B cell (primary cell): Measurements from ENCODE around the gene CYP4F11. TPM values are rescaled to one million over a fixed set of nuclear protein-coding genes. Genes with fewer than 3 reads are reported as not detected.
"Not testable (repeated sequence)": the region's sequence is repeated elsewhere in the genome, so short reads cannot be mapped to it uniquely, and the experiment has no call there.

ENCODE experiments used
- ATAC-seq: fragments of 200-7000 bp; cut with Tn5 transposase; one replicate; pipeline ENCODE4 v1.10.0; 2021; ENCODE audit warnings: low read depth, mild to moderate bottlenecking, moderate number of reproducible peaks, moderate library complexity
- CTCF ChIA-PET: fragments of 350-600 bp; sonication (Branson Sonifier 250); formaldehyde crosslinking; loops from one replicate; lab custom pipeline; 2021; ENCODE audit warnings: antibody characterized with exemption, inconsistent platforms; lab: Charles Lee
- POLR2A ChIA-PET: fragments of 350-600 bp; sonication (Branson Sonifier 250); formaldehyde crosslinking; loops from one replicate; lab custom pipeline; 2021; ENCODE audit warnings: antibody characterized with exemption; lab: Charles Lee
- DNase-seq: peaks from one replicate; pipeline ENCODE4 v3.0.0; 2013
- H2AFZ ChIP-seq: 2 replicates; pipeline ENCODE4 v1.6.1; 2012; ENCODE audit warnings: mild to moderate bottlenecking, low read depth, low read length; ENCODE audit not compliant: insufficient read depth, poor library complexity, severe bottlenecking
- H3K27ac ChIP-seq, 2 donors: 1 replicate in 1 of 2; 2 replicates in 1 of 2; pipeline ENCODE4 v1.5.1; 2012 to 2013; ENCODE audit warnings: low read length in 2 of 2, mild to moderate bottlenecking in 2 of 2, moderate library complexity in 1 of 2
- H3K27me3 ChIP-seq, 4 experiments: fragments of 200-600 bp in 1 of 4; sonication (generic) in 1 of 4; replicated peaks in 1 of 4; 1 replicate in 2 of 4; 2 replicates in 2 of 4; pipeline versions ENCODE4 v1.6.1 to v1.7.0; 2013 to 2016; ENCODE audit warnings: low read length in 3 of 4, mild to moderate bottlenecking in 2 of 4, mixed read lengths in 1 of 4, moderate library complexity in 1 of 4; ENCODE audit not compliant: insufficient read depth in 4 of 4, control insufficient read depth in 3 of 4; ENCODE audit errors: control extremely low read depth in 1 of 4
- H3K36me3 ChIP-seq, 2 experiments: replicated peaks in 1 of 2; 1 replicate in 1 of 2; 2 replicates in 1 of 2; pipeline versions ENCODE4 v1.6.1 to v1.7.1; 2013; ENCODE audit warnings: low read length in 1 of 2; ENCODE audit not compliant: insufficient read depth in 2 of 2, control insufficient read depth in 1 of 2; ENCODE audit errors: control extremely low read depth in 1 of 2, extremely low read depth in 1 of 2
- H3K4me1 ChIP-seq, 2 donors: fragments of 200-600 bp in 1 of 2; sonication (generic) in 1 of 2; 1 replicate in 1 of 2; 2 replicates in 1 of 2; pipeline versions ENCODE4 v1.5.1 to v1.6.1; 2013 to 2017; ENCODE audit warnings: low read length in 2 of 2; ENCODE audit not compliant: control insufficient read depth in 2 of 2, insufficient read depth in 2 of 2
- H3K4me2 ChIP-seq: replicated peaks from 2 replicates; pipeline ENCODE3; 2012; ENCODE audit warnings: mild to moderate bottlenecking, low read depth, low read length; ENCODE audit not compliant: poor library complexity, severe bottlenecking
- H3K4me3 ChIP-seq, 5 experiments: fragments of 200-600 bp in 1 of 5; sonication (generic) in 1 of 5; 1 replicate in 3 of 5; 2 replicates in 2 of 5; pipeline versions ENCODE4 v1.5.1 to v1.7.0; 2011 to 2016; ENCODE audit warnings: low read length in 4 of 5, mild to moderate bottlenecking in 4 of 5, low read depth in 2 of 5, control low read depth in 1 of 5, moderate library complexity in 1 of 5; ENCODE audit not compliant: insufficient read depth in 1 of 5; ENCODE audit errors: control extremely low read depth in 1 of 5, extremely low read depth in 1 of 5
- H3K79me2 ChIP-seq: fragments of 200-600 bp; sonication (generic); one replicate; pipeline ENCODE4 v1.6.0; 2016; ENCODE audit warnings: low read length; ENCODE audit not compliant: control insufficient read depth, insufficient read depth
- H3K9ac ChIP-seq: fragments of 200-600 bp; sonication (generic); 2 replicates; pipeline ENCODE4 v1.6.1; 2017; ENCODE audit warnings: mild to moderate bottlenecking, low read length, moderate library complexity
- H3K9me3 ChIP-seq, 3 donors: one replicate each; pipeline versions ENCODE4 v1.6.1 to v1.7.1; 2013; ENCODE audit warnings: low read length in 2 of 3; ENCODE audit not compliant: control insufficient read depth in 2 of 3, insufficient read depth in 1 of 3; ENCODE audit errors: control extremely low read depth in 1 of 3
- H4K20me1 ChIP-seq: 2 replicates; pipeline ENCODE4 v1.6.0; 2012; ENCODE audit warnings: mild to moderate bottlenecking, low read length; ENCODE audit not compliant: insufficient read depth, control insufficient read depth, poor library complexity, severe bottlenecking
- H3K27ac Mint-ChIP-seq: one replicate; pipeline ENCODE4 v1.8.0; 2021; ENCODE audit warnings: mixed read lengths
- H3K27me3 Mint-ChIP-seq: one replicate; pipeline ENCODE4 v1.8.0; 2021; ENCODE audit warnings: mixed read lengths
- H3K4me1 Mint-ChIP-seq: one replicate; pipeline ENCODE4 v1.8.0; 2021; ENCODE audit warnings: mixed read lengths
- H3K4me3 Mint-ChIP-seq: one replicate; pipeline ENCODE4 v1.8.0; 2021; ENCODE audit warnings: mixed read lengths
- H3K9me3 Mint-ChIP-seq: one replicate; pipeline ENCODE4 v1.8.0; 2022; ENCODE audit warnings: mixed read lengths; ENCODE audit not compliant: insufficient read depth
- EZH2 ChIP-seq: IDR thresholded peaks from 2 replicates; pipeline ENCODE4 v1.6.1; 2012; ENCODE audit warnings: borderline replicate concordance, low read depth, mild to moderate bottlenecking, moderate library complexity, low read length; ENCODE audit not compliant: insufficient read depth, poor library complexity, severe bottlenecking
- WGBS: methylation state at CpG from one replicate; pipeline ENCODE4 v1.1.5; 2013; ENCODE audit warnings: missing lambda C conversion rate; ENCODE audit not compliant: insufficient coverage; 5-methylcytosine and 5-hydroxymethylcytosine counted together
- intact Hi-C: fragments of 100-400 bp; cut with micrococcal nuclease; formaldehyde crosslinking; loops from one replicate; pipeline ENCODE4 v1.10.0; 2022
- polyA plus RNA-seq: library from polyadenylated mRNA; depleted of rRNA; stranded (reverse); fragments of >200 nt; gene quantifications from 2 replicates; pipeline ENCODE4 v1.2.3, GENCODE V29; 2012
- total RNA-seq, 2 donors: library from RNA; stranded (reverse); fragments of 120-200 nt in 1 of 2; gene quantifications; 1 replicate in 1 of 2; 2 replicates in 1 of 2; pipeline versions ENCODE4 v1.2.3 to v1.2.4, GENCODE V29; 2013 to 2022
- TF ChIP-seq, protein P1 (sequence below): fragments of 200-600 bp; IDR thresholded peaks from one replicate; pipeline ENCODE4 v1.8.0; 2022; ENCODE audit warnings: antibody characterized with exemption, mild to moderate bottlenecking

The CYP4F11 gene
- total and polyA plus RNA-seq, 2 donors (not counting 1 experiment from before 2014, with no cell fraction given), result not detected

DNA sequence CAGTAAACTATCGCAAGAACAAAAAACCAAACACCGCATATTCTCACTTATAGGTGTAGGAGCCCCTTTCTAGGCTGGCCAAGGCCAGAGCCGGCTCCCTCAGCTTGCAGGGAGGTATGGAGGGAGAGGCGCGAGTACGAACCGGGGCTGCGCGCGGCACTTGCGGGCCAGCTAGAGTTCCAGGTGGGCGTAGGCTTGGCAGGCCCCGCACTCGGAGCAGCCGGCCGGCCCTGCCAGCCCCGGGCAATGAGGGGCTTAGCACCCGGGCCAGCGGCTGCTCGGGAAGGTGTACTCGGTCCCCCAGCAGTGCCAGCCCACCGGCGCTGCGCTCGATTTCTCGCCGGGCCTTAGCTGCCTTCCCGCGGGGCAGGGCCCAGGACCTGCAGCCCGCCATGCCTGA, 34.8 kb downstream of the CYP4F11 start:
- H3K4me3 ChIP-seq, H4K20me1 ChIP-seq, ATAC-seq, H3K4me1 ChIP-seq, H3K4me2 ChIP-seq, H3K79me2 ChIP-seq, H3K27ac Mint-ChIP-seq, H3K9ac ChIP-seq, H3K27ac ChIP-seq, H3K9me3 ChIP-seq, H2AFZ ChIP-seq, H3K4me3 Mint-ChIP-seq, H3K9me3 Mint-ChIP-seq, DNase-seq, intact Hi-C loops, H3K4me1 Mint-ChIP-seq, CTCF ChIA-PET, POLR2A ChIA-PET, H3K36me3 ChIP-seq: not testable (repeated sequence)
- WGBS, result 37% methylated on average over 28 of the region's 30 CpGs
- H3K27me3 ChIP-seq, result peaks cover 0 to 19% (median 6%) of the 10 kb centered on the region in 4 experiments
- H3K27me3 Mint-ChIP-seq, result peaks cover 45% of the 10 kb centered on the region

DNA sequence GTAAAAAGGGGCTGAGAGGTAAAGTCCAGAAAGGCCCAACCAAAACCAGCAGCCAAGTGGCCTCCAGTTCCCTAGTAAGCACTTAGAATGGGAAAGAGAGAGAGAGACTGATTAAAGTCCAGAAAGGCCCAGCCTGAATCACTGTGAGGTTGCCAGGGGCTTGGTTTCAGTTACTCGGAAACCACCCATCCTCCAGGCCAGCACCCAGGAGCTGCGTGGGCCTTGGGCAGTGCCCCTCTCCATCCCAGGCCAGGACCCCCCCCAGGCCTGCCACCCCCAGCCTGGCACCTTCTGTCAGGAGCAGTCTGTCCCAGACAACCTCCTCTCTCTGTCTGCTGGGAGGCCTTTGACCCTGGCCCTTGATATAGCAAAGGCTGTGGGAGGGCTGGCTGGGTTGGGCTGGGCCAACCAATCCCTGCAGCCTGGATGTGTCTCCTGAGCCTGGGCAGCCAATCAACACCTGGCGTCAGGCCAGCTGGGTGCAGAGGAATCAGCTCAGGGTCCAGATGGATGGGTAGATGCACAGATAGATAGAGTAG, 36.5 kb downstream of the CYP4F11 start, which contains the start of gene CYP4F2:
Gene CYP4F2, minus strand, starts transcription at position 337 of the 539 bp plus-strand sequence. CDS start 463 bp downstream, outside the sequence.
- TF ChIP-seq EZH2, result no peak
- TF ChIP-seq, protein P1, sequence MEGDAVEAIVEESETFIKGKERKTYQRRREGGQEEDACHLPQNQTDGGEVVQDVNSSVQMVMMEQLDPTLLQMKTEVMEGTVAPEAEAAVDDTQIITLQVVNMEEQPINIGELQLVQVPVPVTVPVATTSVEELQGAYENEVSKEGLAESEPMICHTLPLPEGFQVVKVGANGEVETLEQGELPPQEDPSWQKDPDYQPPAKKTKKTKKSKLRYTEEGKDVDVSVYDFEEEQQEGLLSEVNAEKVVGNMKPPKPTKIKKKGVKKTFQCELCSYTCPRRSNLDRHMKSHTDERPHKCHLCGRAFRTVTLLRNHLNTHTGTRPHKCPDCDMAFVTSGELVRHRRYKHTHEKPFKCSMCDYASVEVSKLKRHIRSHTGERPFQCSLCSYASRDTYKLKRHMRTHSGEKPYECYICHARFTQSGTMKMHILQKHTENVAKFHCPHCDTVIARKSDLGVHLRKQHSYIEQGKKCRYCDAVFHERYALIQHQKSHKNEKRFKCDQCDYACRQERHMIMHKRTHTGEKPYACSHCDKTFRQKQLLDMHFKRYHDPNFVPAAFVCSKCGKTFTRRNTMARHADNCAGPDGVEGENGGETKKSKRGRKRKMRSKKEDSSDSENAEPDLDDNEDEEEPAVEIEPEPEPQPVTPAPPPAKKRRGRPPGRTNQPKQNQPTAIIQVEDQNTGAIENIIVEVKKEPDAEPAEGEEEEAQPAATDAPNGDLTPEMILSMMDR, result no peak
- 92% methylated on average over 2 of the region's 3 CpGs for WGBS
- CTCF ChIA-PET, result no interaction called here

More for the DNA sequence above, 36.5 kb downstream of the CYP4F11 start, which contains the start of gene CYP4F2:
- Mint-ChIP-seq H3K4me3 (no peak within 1 kb of the TSS), H3K27ac (no peak within 1 kb of the TSS), H3K27me3 (peaks cover 45% of the 10 kb centered on the region), H3K9me3 (no peaks in the 10 kb centered on the region), H3K4me1 (peaks cover 4% of the 10 kb centered on the region)
- Histone ChIP-seq H3K27ac (no peak within 1 kb of the TSS), H2AFZ (no peak within 1 kb of the TSS), H3K4me3 (no peak within 1 kb of the TSS), H3K9me3 (peaks cover 0 to 3% (median 0%) of the 10 kb centered on the region in 3 donors), H3K4me2 (no peak within 1 kb of the TSS), H3K79me2 (no peaks in the 10 kb centered on the region), H4K20me1 (no peaks in the 10 kb centered on the region), H3K9ac (no peak within 1 kb of the TSS), H3K4me1 (no peaks in the 10 kb centered on the region), H3K36me3 (no peaks in the 10 kb centered on the region), H3K27me3 (peaks cover 0 to 21% (median 5%) of the 10 kb centered on the region in 4 experiments)
- ATAC-seq (no peak), DNase-seq (no peak)
- POLR2A ChIA-PET, result no interaction called here
- intact Hi-C loops, result no loop called here
